ENCODE data around the gene PXK.

DNA sequence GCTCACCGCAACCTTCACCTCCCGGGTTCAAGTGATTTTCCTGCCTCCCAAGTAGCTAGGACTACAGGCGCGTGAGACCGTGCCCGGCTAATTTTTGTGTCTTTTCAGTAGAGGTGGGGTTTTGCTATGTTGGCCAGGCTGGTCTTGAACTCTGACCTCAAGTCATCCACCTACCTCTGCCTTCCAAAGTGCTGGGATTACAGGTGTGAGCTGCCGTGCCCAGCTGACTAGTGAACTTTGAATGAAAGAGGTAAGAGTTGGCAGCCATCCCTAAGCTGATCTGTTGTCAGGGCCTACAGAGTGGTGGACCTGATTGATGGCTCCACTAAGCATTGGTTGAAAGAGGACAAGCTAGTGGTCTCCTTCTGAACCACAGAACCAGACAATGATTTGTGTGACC is 15.3 kb downstream of the PXK start:
- TF ChIP-seq, protein P1, sequence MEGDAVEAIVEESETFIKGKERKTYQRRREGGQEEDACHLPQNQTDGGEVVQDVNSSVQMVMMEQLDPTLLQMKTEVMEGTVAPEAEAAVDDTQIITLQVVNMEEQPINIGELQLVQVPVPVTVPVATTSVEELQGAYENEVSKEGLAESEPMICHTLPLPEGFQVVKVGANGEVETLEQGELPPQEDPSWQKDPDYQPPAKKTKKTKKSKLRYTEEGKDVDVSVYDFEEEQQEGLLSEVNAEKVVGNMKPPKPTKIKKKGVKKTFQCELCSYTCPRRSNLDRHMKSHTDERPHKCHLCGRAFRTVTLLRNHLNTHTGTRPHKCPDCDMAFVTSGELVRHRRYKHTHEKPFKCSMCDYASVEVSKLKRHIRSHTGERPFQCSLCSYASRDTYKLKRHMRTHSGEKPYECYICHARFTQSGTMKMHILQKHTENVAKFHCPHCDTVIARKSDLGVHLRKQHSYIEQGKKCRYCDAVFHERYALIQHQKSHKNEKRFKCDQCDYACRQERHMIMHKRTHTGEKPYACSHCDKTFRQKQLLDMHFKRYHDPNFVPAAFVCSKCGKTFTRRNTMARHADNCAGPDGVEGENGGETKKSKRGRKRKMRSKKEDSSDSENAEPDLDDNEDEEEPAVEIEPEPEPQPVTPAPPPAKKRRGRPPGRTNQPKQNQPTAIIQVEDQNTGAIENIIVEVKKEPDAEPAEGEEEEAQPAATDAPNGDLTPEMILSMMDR (conservative IDR thresholded peaks at IDR 0.05 in 1 of 2, IDR thresholded peaks at IDR 0.05 in 1 of 2; ENCODE audit: extremely low read depth in 1 of 2, insufficient read depth in 1 of 2, low read depth in 1 of 2, low read length in 2 of 2): no peak
- TF ChIP-seq EZH2 (IDR thresholded peaks at IDR 0.05; ENCODE audit: borderline replicate concordance, low read length): no peak
